HCT116 (cell line): ENCODE results near the gene CHRNA9.

ENCODE experiments used
- POLR2A ChIP-seq: IDR thresholded peaks from 2 replicates; pipeline ENCODE4 v1.7.0; 2011; ENCODE audit warnings: borderline replicate concordance; ENCODE audit not compliant: insufficient read depth, insufficient read length; ENCODE audit errors: extremely low read depth
- TF ChIP-seq, protein P1 (sequence below), 3 experiments: fragments of 200-600 bp in 1 of 3; sonication (generic) in 1 of 3; IDR thresholded peaks in 2 of 3; conservative IDR thresholded peaks in 1 of 3; 2 replicates each; pipeline ENCODE4 v1.5.1; 2012 to 2017; ENCODE audit warnings: low read depth in 2 of 3, low read length in 2 of 3, antibody characterized with exemption in 1 of 3, borderline replicate concordance in 1 of 3, control low read depth in 1 of 3, mild to moderate bottlenecking in 1 of 3, mixed read lengths in 1 of 3, mixed run types in 1 of 3, moderate library complexity in 1 of 3; ENCODE audit not compliant: insufficient read depth in 1 of 3
- TF ChIP-seq, protein P2 (sequence below): IDR thresholded peaks from 2 replicates; pipeline ENCODE4 v1.6.1; 2012; ENCODE audit warnings: low read depth

GRCh38 chr4:40314951-40315350 lies 20.2 kb upstream of the CHRNA9 start:
- TF ChIP-seq, protein P1, sequence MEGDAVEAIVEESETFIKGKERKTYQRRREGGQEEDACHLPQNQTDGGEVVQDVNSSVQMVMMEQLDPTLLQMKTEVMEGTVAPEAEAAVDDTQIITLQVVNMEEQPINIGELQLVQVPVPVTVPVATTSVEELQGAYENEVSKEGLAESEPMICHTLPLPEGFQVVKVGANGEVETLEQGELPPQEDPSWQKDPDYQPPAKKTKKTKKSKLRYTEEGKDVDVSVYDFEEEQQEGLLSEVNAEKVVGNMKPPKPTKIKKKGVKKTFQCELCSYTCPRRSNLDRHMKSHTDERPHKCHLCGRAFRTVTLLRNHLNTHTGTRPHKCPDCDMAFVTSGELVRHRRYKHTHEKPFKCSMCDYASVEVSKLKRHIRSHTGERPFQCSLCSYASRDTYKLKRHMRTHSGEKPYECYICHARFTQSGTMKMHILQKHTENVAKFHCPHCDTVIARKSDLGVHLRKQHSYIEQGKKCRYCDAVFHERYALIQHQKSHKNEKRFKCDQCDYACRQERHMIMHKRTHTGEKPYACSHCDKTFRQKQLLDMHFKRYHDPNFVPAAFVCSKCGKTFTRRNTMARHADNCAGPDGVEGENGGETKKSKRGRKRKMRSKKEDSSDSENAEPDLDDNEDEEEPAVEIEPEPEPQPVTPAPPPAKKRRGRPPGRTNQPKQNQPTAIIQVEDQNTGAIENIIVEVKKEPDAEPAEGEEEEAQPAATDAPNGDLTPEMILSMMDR (IDR thresholded peaks at IDR 0.05 in 2 of 3, conservative IDR thresholded peaks at IDR 0.05 in 1 of 3; ENCODE audit: borderline replicate concordance in 1 of 3, insufficient read depth in 1 of 3, low read depth in 2 of 3, low read length in 2 of 3) = no peak
- TF ChIP-seq, protein P2, sequence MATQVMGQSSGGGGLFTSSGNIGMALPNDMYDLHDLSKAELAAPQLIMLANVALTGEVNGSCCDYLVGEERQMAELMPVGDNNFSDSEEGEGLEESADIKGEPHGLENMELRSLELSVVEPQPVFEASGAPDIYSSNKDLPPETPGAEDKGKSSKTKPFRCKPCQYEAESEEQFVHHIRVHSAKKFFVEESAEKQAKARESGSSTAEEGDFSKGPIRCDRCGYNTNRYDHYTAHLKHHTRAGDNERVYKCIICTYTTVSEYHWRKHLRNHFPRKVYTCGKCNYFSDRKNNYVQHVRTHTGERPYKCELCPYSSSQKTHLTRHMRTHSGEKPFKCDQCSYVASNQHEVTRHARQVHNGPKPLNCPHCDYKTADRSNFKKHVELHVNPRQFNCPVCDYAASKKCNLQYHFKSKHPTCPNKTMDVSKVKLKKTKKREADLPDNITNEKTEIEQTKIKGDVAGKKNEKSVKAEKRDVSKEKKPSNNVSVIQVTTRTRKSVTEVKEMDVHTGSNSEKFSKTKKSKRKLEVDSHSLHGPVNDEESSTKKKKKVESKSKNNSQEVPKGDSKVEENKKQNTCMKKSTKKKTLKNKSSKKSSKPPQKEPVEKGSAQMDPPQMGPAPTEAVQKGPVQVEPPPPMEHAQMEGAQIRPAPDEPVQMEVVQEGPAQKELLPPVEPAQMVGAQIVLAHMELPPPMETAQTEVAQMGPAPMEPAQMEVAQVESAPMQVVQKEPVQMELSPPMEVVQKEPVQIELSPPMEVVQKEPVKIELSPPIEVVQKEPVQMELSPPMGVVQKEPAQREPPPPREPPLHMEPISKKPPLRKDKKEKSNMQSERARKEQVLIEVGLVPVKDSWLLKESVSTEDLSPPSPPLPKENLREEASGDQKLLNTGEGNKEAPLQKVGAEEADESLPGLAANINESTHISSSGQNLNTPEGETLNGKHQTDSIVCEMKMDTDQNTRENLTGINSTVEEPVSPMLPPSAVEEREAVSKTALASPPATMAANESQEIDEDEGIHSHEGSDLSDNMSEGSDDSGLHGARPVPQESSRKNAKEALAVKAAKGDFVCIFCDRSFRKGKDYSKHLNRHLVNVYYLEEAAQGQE = no peak
- TF ChIP-seq POLR2A = no peak
